ENCODE data around the gene MYO5C. TPM values are rescaled to one million over a fixed set of nuclear protein-coding genes. Genes with fewer than 3 reads are reported as not detected.
"Not testable (repeated sequence)": the region's sequence is repeated elsewhere in the genome, so short reads cannot be mapped to it uniquely, and the experiment has no call there.

MYO5C gene
- total RNA-seq, 1 experiment from 2014 or later, result 1.3 TPM

DNA sequence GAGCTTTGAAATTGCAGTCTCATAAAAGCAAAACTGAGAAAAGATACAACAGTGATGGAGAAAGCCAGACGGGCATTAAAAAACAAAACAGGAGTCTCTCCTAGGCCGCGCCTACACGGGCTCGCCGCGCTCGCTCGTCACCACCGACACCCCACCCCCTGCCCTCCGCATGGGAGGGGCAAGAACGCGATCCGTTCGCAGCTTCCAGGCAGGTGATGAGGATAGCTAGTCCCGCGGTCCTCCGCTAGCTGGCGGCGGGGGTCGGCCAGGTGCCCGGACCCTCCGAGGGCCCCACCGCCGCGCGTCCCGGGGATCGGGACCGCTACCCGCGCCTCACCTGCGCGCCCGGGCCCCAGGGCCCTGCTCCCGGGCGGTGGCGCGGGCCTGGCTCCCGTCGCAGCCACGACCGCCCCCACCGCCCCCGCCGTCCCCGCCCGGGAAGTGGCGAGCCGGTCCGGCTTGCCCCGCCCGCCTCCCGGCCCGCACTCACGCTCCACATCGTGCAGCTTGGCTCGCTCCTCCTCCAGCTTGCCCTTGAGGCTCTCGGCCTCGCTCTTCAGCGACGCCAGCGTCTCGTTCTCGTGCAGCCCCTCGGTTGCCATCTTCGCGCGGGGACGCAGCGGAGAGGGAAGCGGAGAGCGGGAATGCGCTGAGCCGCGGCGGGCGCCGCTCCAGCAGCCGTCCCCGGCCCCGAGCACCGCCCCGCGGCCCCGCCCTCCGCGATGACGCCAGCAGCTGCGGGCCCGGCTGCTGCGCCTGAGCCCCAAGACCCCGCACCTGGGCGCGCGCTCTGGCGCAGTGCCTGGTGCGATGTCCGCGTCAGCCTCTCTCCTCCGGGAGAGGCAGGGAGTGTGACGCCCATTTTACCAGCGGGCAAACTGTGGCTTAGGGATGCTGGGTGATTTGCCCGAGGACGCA lies 116.1 kb downstream of the MYO5C start:
- DNase-seq (ENCODE audit: low read depth), result peak; percentile 80

DNA sequence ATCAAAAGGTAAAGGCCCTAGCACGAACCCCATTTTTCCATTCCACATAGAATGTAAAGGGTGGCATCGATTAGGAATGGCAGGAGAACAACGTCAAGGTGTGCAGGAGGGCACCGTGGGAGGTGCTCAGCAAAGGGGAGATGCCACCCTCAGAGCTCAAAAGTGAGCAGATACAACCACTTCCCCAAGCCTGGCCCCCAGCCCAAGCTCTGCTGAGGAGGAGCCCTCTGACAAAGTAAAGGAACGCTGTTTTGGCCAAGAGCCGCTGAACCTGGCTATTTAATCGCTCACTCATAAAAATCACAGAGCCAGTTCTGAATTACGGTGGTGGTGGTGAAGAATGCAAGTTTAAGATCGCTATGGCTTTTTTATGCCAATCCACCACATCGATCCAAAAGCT lies 116.8 kb downstream of the MYO5C start:
- DNase-seq (ENCODE audit: low read depth), result no peak

DNA sequence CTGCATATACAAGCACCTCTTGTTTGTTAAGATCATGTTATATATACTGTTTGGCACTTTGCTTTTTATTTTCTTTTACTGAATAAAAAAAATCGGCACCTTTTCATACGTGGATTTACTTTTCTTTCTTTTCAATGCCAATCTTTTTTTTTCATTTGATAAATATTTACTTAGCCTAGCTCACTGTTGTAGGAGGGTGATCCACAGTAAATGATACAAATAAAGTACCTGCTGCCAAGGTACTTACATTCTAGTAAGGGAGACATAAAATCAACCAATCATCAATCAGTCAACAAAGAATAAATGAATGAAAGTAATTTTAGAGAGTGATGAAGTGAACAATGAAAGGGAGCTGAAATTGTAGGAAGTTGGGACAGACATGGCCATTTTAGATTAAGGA lies 122.7 kb downstream of the MYO5C start:
- DNase-seq (ENCODE audit: low read depth), result no peak

DNA sequence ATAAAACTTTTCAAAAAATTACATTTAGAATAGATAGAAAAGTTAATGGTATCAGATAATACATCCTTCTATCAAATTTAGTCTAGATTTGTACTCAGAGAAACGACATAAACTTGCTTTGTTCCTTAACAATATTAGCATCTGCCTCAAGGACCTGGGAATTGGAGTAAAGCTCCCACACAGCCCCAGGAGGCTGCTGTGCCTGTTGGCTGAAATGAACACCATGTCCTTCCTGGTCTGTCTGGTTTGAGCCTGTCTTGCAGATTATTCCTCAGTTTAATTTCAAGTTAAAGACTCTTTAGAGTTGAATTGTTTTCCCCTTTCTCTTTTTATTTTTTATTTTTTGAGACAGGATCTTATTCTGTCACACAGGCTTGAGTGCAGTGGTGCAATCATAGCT lies 123.8 kb downstream of the MYO5C start:
- DNase-seq (ENCODE audit: low read depth), result no peak

DNA sequence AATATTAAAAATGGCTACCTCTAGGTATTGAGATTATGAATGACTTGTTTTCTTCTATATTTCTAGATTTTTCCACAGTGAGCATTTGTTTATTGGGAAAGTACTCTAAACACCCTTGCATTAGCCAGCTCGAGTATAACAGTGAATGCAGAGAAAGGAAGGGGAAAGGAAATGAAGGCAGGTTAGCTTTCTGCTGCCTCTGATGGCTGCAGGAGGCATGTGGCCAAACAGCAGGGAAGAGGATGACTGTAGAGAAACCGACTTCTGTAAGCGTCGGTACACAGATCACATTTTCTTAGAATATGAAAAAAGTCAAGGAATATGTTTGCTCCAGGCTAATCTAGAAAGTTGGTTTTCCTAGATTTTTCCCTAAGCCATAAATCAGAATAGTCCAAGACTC lies 124.2 kb downstream of the MYO5C start:
- DNase-seq (ENCODE audit: low read depth), result no peak

DNA sequence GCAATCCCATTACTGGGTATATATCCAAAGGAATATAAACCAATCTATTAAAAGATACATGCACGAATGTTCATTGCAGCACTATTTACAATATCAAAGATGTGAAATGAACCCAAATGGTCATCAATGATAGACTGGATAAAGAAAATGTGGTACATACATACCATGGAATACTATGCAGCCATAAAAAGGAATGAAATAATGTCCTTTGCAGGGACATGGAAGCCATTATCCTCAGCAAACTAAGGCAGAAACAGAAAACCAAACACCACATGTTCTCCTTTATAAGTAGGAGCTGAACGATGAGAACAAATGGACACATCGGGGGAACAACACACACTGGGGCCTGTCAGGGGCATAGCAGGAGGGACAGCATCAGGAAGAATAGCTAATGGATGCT lies 125.4 kb downstream of the MYO5C start:
- not testable (repeated sequence) for DNase-seq (ENCODE audit: low read depth)

DNA sequence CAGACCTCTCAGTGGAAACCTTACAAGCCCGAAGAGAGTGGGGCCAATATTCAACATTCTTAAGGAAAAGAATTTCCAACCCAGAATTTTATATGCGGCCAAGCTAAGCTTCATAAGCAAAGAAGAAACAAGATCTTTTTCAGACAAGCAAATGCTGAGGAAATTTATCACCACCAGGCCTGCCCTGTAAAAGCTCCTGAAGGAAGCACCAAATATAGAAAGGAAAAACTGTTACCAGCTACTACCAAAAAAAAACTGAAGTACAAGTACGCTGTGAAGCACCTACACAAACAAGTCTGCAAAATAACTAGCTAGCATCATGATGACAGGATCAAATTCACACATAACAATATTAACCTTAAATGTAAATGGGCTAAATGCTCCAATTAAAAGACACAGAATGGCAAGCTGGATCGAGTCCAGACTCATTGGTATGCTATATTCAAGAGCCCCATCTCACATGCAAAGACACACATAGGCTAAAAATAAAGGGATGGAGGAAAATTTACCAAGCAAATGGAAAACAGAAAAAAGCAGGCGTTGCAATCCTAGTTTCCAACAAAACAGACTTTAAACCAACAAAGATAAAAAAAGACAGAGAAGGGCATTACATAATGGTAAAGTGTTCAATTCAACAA lies 130.0 kb downstream of the MYO5C start:
- DNase-seq (ENCODE audit: low read depth), result not testable (repeated sequence)

DNA sequence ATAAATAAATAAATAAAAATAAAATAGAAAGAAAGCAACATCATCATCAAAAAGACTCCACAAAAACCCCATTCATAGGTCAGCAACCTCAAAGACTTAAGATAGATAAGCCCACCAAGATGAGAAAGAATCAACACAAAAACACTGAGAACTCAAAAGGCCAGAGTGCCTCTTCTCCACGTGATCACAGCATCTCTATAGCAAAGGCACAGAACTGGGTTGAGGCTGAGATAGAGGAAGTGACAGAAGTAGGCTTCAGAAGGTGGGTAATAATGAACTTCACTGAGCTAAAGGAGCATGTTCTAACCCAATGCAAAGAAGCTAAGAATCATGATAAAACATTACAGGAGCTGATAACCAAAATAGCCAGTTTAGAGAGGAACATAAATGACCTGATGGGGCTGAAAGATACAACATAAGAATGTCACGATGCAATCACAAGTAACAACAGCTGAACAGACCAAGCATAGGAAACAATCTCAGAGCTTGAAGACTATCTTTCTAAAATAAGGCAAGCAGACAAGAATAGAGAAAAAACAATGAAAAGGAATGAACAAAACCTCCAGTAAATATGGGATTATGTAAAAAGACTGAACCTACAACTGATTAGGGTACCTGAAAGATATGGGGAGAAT lies 130.9 kb downstream of the MYO5C start:
- DNase-seq (ENCODE audit: low read depth), result no peak

DNA sequence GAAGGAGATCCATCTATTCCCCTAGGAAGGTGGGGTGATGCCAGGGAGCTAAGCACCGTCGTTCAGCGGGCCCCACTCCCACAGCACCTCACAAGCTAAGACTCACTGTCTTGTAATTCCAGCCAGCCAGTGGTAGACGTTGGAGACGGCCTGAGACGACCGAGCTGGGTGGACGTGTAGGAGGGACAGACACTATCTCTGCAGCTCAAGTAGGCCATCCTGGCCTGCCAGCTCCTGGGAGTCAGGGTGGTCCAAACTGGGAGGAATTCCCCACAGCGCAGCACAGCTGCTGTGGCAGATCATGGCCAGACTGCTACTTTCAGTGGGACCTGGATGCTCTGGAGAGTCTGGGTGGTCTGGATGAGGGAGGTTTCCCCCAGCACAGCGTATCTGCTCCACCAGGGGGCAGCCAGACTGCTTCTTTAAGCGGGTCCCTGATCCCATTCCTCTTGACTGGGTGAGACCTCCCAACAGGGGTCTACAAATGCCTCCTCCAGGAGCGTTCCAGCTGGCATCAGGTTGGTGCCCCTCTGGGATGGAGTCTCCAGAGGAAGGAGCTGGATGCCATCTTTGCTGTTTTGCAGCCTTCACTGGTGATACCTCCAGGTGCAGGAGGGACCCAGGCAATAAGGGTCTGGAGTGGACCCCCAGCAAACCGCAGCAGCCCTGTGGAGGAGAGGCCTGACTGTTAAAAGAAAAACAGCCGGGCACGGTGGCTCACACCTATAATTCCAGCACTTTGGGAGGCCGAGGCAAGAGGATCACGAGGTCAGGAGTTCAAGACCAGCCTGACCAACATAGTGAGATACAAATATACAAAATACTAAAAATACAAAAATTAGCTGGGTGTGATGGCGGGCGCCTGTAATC lies 132.0 kb downstream of the MYO5C start:
- no peak for DNase-seq (ENCODE audit: low read depth)

DNA sequence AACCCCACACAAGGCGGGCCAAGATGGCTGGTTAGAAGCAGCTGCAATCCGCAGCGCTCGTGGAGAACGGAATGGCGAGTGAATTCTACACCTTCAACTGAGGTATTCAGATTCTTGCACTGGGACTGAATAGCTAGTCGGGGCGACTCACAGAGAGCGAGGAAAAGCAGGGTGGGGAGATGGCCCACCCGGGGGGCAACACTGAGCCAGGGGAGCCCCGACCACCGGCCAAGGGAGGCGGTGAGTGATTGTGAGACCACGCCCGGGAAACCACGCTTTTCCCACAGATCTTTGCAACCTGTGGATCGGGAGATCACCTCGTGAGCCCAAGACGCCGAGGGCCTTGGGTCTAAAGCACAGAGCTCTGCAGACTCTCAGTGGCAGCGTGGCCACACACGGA lies 132.7 kb downstream of the MYO5C start:
- no peak for DNase-seq (ENCODE audit: low read depth)

DNA sequence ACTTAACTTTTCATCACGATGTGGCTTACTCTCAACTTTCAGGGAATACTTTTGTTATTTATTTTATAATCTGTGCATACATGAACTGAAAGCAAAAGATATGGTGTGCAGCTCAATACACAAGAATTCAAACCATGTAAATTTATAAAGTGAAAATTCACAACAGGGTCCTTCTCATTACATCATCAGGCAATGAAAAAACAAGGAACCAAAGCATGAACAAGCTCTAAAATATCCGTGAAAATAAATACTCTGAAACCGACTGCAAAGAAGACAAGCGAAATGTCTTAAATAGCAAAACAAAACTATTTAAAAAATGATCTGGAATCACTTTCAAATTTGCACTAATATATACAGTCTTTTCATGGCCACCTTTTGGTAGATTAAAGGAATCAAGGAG lies 133.3 kb downstream of the MYO5C start:
- no peak for DNase-seq (ENCODE audit: low read depth)

DNA sequence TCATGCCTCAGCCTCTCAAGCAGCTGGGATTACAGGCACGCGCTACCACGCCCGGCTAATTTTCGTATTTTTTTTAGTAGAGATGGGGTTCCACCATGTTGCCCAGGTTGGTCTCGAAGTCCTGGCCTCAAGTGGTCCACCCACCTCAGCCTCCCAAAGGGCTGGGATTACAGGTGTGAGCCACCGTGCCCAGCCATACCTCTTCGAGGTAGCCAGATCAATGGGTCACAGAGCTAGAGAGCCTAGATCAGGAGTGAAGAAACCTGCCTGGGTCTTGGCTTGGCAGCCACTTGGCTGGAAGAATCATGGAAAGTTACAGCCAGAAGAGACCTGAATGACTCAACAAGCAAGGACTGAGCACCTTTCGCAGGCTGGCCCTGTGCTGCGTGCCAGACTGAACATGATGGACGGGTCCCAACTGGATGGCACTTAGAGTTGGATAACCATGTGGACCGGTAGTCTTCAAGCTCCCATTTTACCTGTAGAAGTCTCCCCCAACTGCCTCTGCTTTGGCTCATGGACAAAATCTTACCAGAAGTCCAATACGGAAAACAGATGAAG lies 134.1 kb downstream of the MYO5C start:
- no peak for DNase-seq (ENCODE audit: low read depth)

DNA sequence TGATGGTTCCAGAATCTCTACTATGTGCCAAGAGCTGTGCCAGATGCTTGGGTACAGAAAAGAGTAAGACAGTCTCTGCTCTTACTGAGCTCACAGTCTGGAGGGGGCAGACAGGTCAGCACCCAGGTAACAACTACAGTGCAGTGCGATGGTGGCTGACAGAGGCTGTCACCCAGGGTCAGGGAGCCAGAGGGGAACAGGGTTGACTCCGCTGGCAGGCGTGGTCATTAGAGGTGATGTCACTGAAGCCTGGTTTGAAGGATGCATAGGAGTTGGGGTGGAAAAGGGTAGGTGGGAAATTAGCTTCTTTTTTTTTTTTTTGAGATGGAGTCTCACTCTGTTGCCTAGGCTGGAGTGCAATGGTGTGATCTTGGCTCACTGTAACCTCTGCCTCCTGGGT lies 136.0 kb downstream of the MYO5C start:
- no peak for DNase-seq (ENCODE audit: low read depth)

DNA sequence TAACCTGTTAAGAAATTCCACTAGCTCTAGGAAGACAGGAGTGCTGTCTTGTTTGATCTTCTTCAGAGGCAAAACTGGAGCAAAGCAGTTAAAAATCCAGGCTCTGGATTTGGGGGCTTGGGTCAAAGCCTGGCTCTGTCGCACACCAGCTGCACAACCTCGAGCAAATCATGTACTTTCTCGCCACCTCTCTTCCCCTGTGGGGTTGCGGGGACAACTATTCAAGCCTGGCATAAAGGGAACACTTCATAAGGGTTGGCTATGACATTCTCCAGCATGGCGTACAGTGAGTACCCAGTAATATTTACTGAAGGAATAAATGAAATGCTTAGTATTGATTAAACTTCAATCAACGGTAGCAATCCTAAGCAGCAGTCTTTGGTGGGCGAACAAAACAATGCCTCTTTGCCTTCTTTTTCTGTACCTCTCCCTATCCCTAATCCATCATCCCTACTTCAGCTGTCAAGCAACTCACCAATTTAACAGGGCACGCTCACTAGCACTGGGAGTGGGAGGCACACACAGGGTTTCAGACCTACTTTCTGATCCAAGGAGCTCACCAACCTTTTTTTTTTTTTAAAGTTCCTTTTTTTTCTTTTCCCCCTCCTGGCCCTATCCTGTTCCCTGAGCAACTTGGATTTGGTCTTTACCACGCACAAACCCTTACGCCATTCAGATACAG lies 137.4 kb downstream of the MYO5C start:
- DNase-seq (ENCODE audit: low read depth), result no peak

DNA sequence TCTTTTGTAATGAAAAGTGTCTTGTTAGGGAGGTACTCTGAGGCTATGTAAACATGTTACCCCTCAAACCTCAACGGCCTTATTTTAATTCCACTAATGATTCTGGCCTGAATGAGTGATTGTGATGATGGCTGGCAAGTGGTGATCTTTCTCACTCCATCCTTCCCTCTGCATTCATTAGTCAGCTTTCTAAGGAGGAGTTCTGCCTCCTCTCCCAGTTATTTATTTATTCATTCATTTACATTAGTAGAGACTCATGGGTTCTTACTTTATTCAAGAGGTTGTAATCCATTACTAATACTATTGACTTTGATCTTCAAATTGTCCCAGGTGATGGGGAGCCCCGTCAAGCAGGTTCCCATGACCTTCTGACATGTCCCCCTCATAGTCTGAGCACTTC lies 139.7 kb downstream of the MYO5C start:
- no peak for DNase-seq (ENCODE audit: low read depth)

DNA sequence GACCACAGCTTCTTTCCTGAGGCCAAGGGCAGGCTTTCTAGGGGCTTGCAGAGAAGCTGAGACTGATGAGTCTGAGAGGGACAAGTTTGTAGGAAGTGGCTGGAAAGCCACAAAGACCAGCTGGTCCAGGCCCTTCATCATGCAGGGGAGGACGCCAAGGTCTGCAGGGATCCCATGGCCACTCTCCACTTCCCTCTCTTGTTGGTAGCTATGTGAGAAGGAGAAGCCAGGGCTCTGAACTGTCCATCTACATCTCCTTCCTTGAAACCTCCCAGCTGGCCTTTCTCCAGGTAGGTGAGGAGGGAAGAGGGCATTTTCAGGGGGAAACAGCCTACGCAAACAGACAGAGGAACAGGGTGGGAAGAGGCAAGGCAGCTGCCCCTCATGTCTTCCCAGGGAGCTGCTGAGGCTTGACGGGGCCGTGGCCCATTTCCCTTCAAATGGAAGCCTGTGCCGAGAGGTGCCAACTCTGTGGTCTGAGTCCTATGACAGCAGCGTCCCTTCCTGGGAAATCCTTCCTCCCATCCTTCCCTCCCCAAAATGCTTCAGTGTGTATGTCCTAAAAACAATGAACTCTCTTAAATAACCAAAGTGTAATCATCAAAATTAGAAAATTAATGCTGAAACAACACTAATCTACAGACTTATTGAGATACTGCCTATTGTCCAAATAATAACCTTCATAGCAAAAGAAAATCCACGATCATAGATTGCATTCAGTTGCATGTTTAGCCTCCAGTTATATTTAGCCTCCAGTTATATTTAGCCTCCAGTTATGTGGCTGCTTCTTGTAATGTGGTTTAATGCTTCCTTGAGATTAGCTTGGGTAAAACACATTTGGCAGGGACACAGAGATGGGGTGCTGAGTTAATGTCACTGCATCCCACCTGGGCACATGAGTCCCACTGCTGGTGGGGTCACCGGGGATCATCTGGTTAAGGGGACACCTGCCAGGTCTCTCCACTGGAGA lies 140.4 kb downstream of the MYO5C start:
- DNase-seq (ENCODE audit: low read depth), result no peak

DNA sequence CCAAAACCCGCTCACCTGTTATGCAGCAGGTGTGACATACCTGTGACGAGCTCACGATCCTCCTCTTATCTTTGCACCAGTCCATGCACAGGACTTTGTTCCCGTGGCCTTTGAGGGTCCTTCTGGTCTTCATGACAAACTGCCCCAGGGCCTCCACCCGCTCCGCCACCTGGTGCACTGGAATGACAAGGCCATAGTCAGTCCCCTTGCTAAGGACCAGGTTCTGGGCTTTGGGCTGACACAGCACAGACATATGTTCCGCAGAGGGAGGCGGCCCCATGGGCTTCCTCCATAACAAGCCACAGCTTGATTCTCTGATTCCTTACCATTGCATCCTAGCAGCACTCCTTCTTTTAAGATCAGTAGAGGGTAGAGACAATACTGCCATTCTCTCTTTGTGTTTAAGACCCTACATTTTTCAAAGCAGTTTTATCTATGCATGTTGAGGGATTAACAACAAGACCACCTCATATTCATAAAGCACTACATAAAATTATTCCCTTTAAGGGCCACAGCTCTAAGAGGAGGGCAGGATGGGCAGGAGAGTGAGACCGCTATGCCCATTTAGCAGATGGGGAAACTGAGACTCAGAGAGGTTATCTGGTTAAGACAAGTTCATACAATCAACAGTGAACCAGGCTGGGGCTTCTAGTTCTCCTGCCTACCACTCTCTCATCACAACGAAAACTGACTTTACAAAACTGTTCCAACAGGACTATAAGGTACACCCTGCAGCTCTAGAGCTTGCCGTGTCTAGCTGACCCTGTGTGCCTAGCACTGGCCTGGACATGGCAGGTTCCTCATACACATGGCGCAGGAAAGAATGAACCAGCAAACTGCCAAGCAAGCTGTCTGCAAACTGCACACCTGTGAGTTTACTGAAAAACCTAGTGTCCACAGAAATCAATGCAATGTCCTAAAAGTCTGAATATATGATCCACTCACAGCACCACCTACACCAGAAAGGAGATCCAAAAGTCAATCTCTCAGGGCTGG lies 141.4 kb downstream of the MYO5C start:
- DNase-seq (ENCODE audit: low read depth), result no peak

DNA sequence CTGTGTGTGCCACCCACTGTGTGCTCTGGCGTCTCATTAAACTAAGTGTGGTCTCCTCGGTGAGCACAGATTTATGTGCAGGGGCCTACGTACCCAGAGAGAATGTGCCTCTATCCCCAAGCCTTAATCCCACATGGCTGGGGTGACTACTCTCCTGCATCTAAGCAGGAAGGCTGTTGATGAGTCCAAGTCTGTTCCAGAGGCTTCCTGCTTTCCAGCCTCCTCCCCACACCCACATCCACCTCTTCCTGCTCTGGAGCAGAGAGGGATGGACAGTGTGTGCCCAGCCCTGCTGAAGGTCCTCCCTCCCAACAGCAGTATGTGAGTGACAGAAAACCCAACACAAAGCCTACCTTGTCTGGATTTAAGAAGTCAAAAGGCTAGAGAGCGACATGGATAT lies 144.3 kb downstream of the MYO5C start:
- DNase-seq (ENCODE audit: low read depth), result no peak
